GM10266 (cell line): ENCODE results near the gene QRFP.

ENCODE experiments used
- DNase-seq: peaks from one replicate; pipeline ENCODE4 v3.0.0; 2012; ENCODE audit errors: extremely low spot score
- TF ChIP-seq, protein P1 (sequence below): IDR thresholded peaks from 2 replicates; pipeline ENCODE4 v1.5.1; 2012; ENCODE audit warnings: mild to moderate bottlenecking, low read depth; ENCODE audit not compliant: control insufficient read depth, insufficient read depth; ENCODE audit errors: missing control alignments

Gene QRFP

GRCh38 chr9:130892477-130893304, 3.9 kb downstream of the QRFP start:
- DNase-seq: no peak
- TF ChIP-seq, protein P1, sequence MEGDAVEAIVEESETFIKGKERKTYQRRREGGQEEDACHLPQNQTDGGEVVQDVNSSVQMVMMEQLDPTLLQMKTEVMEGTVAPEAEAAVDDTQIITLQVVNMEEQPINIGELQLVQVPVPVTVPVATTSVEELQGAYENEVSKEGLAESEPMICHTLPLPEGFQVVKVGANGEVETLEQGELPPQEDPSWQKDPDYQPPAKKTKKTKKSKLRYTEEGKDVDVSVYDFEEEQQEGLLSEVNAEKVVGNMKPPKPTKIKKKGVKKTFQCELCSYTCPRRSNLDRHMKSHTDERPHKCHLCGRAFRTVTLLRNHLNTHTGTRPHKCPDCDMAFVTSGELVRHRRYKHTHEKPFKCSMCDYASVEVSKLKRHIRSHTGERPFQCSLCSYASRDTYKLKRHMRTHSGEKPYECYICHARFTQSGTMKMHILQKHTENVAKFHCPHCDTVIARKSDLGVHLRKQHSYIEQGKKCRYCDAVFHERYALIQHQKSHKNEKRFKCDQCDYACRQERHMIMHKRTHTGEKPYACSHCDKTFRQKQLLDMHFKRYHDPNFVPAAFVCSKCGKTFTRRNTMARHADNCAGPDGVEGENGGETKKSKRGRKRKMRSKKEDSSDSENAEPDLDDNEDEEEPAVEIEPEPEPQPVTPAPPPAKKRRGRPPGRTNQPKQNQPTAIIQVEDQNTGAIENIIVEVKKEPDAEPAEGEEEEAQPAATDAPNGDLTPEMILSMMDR: no peak

GRCh38 chr9:130891688-130892476, 4.7 kb downstream of the QRFP start:
- TF ChIP-seq, protein P1: no peak
- no peak for DNase-seq

- TF ChIP-seq, protein P1: no peak
- DNase-seq: no peak
Observed at GRCh38 chr9:130890870-130891687, 5.5 kb downstream of the QRFP start.

DNA sequence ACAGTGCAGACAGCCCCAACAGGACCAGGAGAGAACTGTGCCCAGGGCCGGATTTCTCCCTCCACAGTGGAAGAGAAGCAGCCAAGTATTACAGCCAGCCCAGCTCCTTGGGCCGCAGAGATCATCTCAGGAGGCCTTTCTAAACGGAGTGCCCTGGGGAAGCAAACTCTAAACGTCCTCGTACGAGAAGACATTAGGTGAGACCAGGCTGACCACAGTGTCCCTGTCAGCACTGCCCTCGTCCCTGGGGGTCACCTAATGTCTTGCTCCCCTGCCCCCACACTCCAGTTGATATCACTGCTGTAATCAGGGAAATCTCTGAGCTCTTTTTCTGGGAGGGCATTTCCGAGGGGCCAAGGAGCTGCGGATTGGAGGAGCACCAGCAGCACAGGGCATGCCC, 6.5 kb downstream of the QRFP start:
- no peak for DNase-seq
- TF ChIP-seq, protein P1: no peak

- TF ChIP-seq, protein P1: no peak
- no peak for DNase-seq
Observed at GRCh38 chr9:130888146-130888885, 8.3 kb downstream of the QRFP start.

- no peak for DNase-seq
- TF ChIP-seq, protein P1: no peak
Observed at GRCh38 chr9:130887494-130888144, 9.0 kb downstream of the QRFP start.
